Natural killer cell (primary cell): ENCODE measurements around the gene RALY. TPM values are rescaled to one million over a fixed set of nuclear protein-coding genes. Genes with fewer than 3 reads are reported as not detected.

Source experiments
- ATAC-seq, 3 donors: fragments of 150-1000 bp in 2 of 3; fragments of 200-7000 bp in 1 of 3; cut with Tn5 transposase; 1 replicate in 1 of 3; 2 replicates in 2 of 3; pipeline ENCODE4 v1.10.0; 2021; ENCODE audit warnings: mild to moderate bottlenecking in 2 of 3, moderate library complexity in 2 of 3
- DNase-seq, 2 donors: peaks; one replicate each; pipeline versions ENCODE4 v3.0.0 to v3.0.0-alpha.2; 2013 to 2021; ENCODE audit warnings: mixed read lengths in 1 of 2
- H3K27ac ChIP-seq: one replicate; pipeline ENCODE4 v1.5.1; 2013; ENCODE audit warnings: mild to moderate bottlenecking, low read length
- H3K27me3 ChIP-seq: one replicate; pipeline ENCODE4 v1.6.1; 2013; ENCODE audit warnings: low read length; ENCODE audit not compliant: control insufficient read depth, insufficient read depth
- H3K36me3 ChIP-seq: one replicate; pipeline ENCODE4 v1.6.1; 2013; ENCODE audit warnings: low read length; ENCODE audit not compliant: control insufficient read depth, insufficient read depth
- H3K4me1 ChIP-seq: one replicate; pipeline ENCODE4 v1.6.1; 2013; ENCODE audit warnings: low read length; ENCODE audit not compliant: control insufficient read depth, insufficient read depth
- H3K4me3 ChIP-seq: one replicate; pipeline ENCODE4 v1.5.1; 2013; ENCODE audit warnings: low read length
- H3K9me3 ChIP-seq: one replicate; pipeline ENCODE4 v1.6.1; 2013; ENCODE audit warnings: low read length; ENCODE audit not compliant: control insufficient read depth, insufficient read depth
- H3K27ac Mint-ChIP-seq, 2 donors: one replicate each; pipeline ENCODE4 v1.8.0; 2022; ENCODE audit warnings: mild to moderate bottlenecking in 2 of 2, mixed read lengths in 2 of 2, moderate library complexity in 1 of 2
- H3K27me3 Mint-ChIP-seq, 2 donors: one replicate each; pipeline ENCODE4 v1.8.0; 2022; ENCODE audit warnings: low read depth in 2 of 2, mixed read lengths in 2 of 2
- H3K36me3 Mint-ChIP-seq: one replicate; pipeline ENCODE4 v1.8.0; 2022; ENCODE audit warnings: mixed read lengths
- H3K4me1 Mint-ChIP-seq, 2 donors: one replicate each; pipeline ENCODE4 v1.8.0; 2022; ENCODE audit warnings: mixed read lengths in 2 of 2
- H3K4me3 Mint-ChIP-seq: one replicate; pipeline ENCODE4 v1.8.0; 2022; ENCODE audit warnings: mild to moderate bottlenecking, moderate library complexity, mixed read lengths
- H3K9me3 Mint-ChIP-seq, 2 donors: one replicate each; pipeline ENCODE4 v1.8.0; 2022; ENCODE audit warnings: mixed read lengths in 2 of 2
- CTCF ChIP-seq: fragments of 200-600 bp; IDR thresholded peaks from one replicate; pipeline ENCODE4 v1.8.0; 2022; ENCODE audit warnings: antibody characterized with exemption
- WGBS: methylation state at CpG from one replicate; pipeline ENCODE4 v1.1.7; 2013; ENCODE audit warnings: missing lambda C conversion rate; ENCODE audit not compliant: insufficient coverage; 5-methylcytosine and 5-hydroxymethylcytosine counted together
- intact Hi-C: fragments of 100-400 bp; cut with micrococcal nuclease; formaldehyde crosslinking; loops from one replicate; pipeline ENCODE4 v1.14.2; 2022
- total RNA-seq, 4 donors: library from RNA; stranded (reverse); fragments of 120-200 nt in 1 of 4; gene quantifications; one replicate each; pipeline versions ENCODE4 v1.2.3 to v1.2.4, GENCODE V29; 2013 to 2022

The RALY gene
- total RNA-seq, 3 donors from 2014 or later (not counting 1 experiment from before 2014, with no cell fraction given), result 194 to 204 (median 198) TPM

GRCh38 chr20:33979094-33979493 lies 14.6 kb upstream of the RALY start:
- 87% methylated on average over 2 of the region's 2 CpGs for WGBS
- H3K9me3 ChIP-seq, result no peaks in the 10 kb centered on the region
- Mint-ChIP-seq H3K36me3 (no peaks in the 10 kb centered on the region), H3K27me3 (peaks cover 3 to 11% of the 10 kb centered on the region in 2 donors), H3K27ac (no peak overlapping the region), H3K4me1 (no peaks in the 10 kb centered on the region), H3K9me3 (no peaks in the 10 kb centered on the region), H3K4me3 (no peak overlapping the region)
- H3K4me3 ChIP-seq, result no peak overlapping the region
- no peak for DNase-seq
- no peak for TF ChIP-seq CTCF
- H3K4me1 ChIP-seq, result no peaks in the 10 kb centered on the region
- no peak for ATAC-seq
- peaks cover 3% of the 10 kb centered on the region for H3K27me3 ChIP-seq
- H3K36me3 ChIP-seq, result no peaks in the 10 kb centered on the region
- intact Hi-C loops, result no loop called here
- H3K27ac ChIP-seq, result no peak overlapping the region

- Mint-ChIP-seq H3K9me3 (no peaks in the 10 kb centered on the region), H3K4me1 (no peaks in the 10 kb centered on the region), H3K36me3 (no peaks in the 10 kb centered on the region), H3K27ac (no peak overlapping the region), H3K27me3 (peaks cover 3 to 11% of the 10 kb centered on the region in 2 donors), H3K4me3 (no peak overlapping the region)
- no peaks in the 10 kb centered on the region for H3K4me1 ChIP-seq
- DNase-seq (no peak), ATAC-seq (no peak)
- H3K4me3 ChIP-seq, result no peak overlapping the region
- H3K27ac ChIP-seq, result no peak overlapping the region
- no peak for TF ChIP-seq CTCF
- no peaks in the 10 kb centered on the region for H3K36me3 ChIP-seq
- H3K27me3 ChIP-seq, result peaks cover 3% of the 10 kb centered on the region
- intact Hi-C loops, result no loop called here
- no peaks in the 10 kb centered on the region for H3K9me3 ChIP-seq
- WGBS, result 95% methylated on average over 7 of the region's 7 CpGs
These were observed 12.4 kb upstream of the RALY start for GRCh38 chr20:33981347-33981746.

- no peaks in the 10 kb centered on the region for H3K4me1 Mint-ChIP-seq
- no peaks in the 10 kb centered on the region for H3K9me3 Mint-ChIP-seq
- TF ChIP-seq CTCF, result no peak
- H3K27me3 Mint-ChIP-seq, result peaks cover 3 to 11% of the 10 kb centered on the region in 2 donors
- ATAC-seq (no peak), DNase-seq (no peak)
- WGBS, result 91% methylated on average over 3 of the region's 3 CpGs
- H3K36me3 Mint-ChIP-seq, result no peaks in the 10 kb centered on the region
- no peak overlapping the region for H3K27ac ChIP-seq
- H3K27me3 ChIP-seq, result no peaks in the 10 kb centered on the region
- H3K4me1 ChIP-seq, result no peaks in the 10 kb centered on the region
- H3K9me3 ChIP-seq, result no peaks in the 10 kb centered on the region
- H3K36me3 ChIP-seq, result no peaks in the 10 kb centered on the region
- H3K4me3 Mint-ChIP-seq, result no peak overlapping the region
- intact Hi-C loops, result no loop called here
- no peak overlapping the region for H3K27ac Mint-ChIP-seq
- H3K4me3 ChIP-seq, result no peak overlapping the region
These were observed 11.7 kb upstream of the RALY start for GRCh38 chr20:33981964-33982363.

GRCh38 chr20:33983371-33983770 lies 10.3 kb upstream of the RALY start:
- 98% methylated on average over 4 of the region's 5 CpGs for WGBS
- no peak overlapping the region for H3K4me3 Mint-ChIP-seq
- H3K36me3 Mint-ChIP-seq, result no peaks in the 10 kb centered on the region
- no peak for ATAC-seq
- no peak overlapping the region for H3K27ac Mint-ChIP-seq
- no peaks in the 10 kb centered on the region for H3K4me1 Mint-ChIP-seq
- intact Hi-C loops, result no loop called here
- no peaks in the 10 kb centered on the region for H3K9me3 Mint-ChIP-seq
- Histone ChIP-seq H3K4me3 (no peak overlapping the region), H3K36me3 (no peaks in the 10 kb centered on the region), H3K9me3 (no peaks in the 10 kb centered on the region), H3K27ac (no peak overlapping the region), H3K27me3 (no peaks in the 10 kb centered on the region), H3K4me1 (no peaks in the 10 kb centered on the region)
- no peak for DNase-seq
- H3K27me3 Mint-ChIP-seq, result peaks cover 3 to 11% of the 10 kb centered on the region in 2 donors
- no peak for TF ChIP-seq CTCF
